ENCODE data around the gene TIMMDC1. TPM values are rescaled to one million over a fixed set of nuclear protein-coding genes. Genes with fewer than 3 reads are reported as not detected.
A peak's percentile ranks its signal among the peaks of the same experiment; 100 is the strongest.

TIMMDC1 gene
- total and polyA plus RNA-seq, 8 donors: 26.3 to 165 (median 64.6) TPM

DNA sequence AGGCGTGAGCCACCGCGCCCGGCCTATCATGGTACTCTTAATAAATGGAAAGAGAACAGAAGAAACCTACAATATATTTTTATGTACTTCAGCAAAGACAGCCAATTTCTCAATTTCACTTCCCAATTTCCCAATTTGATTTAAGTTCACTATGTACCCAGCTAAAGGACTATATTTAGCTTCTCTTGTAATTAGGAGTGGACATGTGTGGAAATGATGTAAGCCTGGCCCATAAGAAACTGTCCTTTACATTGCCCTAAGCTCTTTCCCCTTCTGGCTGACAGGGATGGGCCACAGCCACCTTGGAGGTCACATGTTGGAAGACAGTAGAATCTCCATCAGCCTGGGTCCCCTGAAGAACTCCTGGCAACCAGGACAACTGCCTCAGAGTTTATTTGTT lies 41.1 kb upstream of the TIMMDC1 start:
- Histone ChIP-seq H3K27me3 (no peaks in the 10 kb centered on the region), H3K9me3 (no peaks in the 10 kb centered on the region), H3K4me1 (peaks cover 3 to 61% (median 44%) of the 10 kb centered on the region in 4 donors), H3K27ac (peak overlapping the region in 1 of 5 donors; percentile 36), H3K4me3 (no peak overlapping the region), H3K36me3 (peaks cover 35 to 97% (median 96%) of the 10 kb centered on the region in 4 donors)
- 70 to 99% (median 88%) methylated on average over 4 of the region's 4 CpGs for WGBS, 5 donors
- no peak for DNase-seq
- intact Hi-C loops (cut with DNase I; ENCODE audit: low total_unique reads): no loop called here
- TF ChIP-seq, protein P1, sequence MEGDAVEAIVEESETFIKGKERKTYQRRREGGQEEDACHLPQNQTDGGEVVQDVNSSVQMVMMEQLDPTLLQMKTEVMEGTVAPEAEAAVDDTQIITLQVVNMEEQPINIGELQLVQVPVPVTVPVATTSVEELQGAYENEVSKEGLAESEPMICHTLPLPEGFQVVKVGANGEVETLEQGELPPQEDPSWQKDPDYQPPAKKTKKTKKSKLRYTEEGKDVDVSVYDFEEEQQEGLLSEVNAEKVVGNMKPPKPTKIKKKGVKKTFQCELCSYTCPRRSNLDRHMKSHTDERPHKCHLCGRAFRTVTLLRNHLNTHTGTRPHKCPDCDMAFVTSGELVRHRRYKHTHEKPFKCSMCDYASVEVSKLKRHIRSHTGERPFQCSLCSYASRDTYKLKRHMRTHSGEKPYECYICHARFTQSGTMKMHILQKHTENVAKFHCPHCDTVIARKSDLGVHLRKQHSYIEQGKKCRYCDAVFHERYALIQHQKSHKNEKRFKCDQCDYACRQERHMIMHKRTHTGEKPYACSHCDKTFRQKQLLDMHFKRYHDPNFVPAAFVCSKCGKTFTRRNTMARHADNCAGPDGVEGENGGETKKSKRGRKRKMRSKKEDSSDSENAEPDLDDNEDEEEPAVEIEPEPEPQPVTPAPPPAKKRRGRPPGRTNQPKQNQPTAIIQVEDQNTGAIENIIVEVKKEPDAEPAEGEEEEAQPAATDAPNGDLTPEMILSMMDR (IDR thresholded peaks at IDR 0.05): no peak
- no peak for TF ChIP-seq POLR2A (IDR thresholded peaks at IDR 0.05)
- TF ChIP-seq EP300 (IDR thresholded peaks at IDR 0.05): no peak
- TF ChIP-seq POLR2AphosphoS5 (IDR thresholded peaks at IDR 0.05): no peak

GRCh38 chr3:119463171-119464169 lies 34.9 kb upstream of the TIMMDC1 start, which contains the start of gene TMEM39A:
Gene TMEM39A (minus strand): TSS chr3:119463615. CDS start chr3:119462074, 1,541 bp downstream.
- TF ChIP-seq POLR2AphosphoS5 (IDR thresholded peaks at IDR 0.05) (peak; percentile 97 to 99 (median 98)), EP300 (IDR thresholded peaks at IDR 0.05) (no peak), POLR2A (IDR thresholded peaks at IDR 0.05) (peak in 2 of 4 donors; percentile 68 to 80)
- TF ChIP-seq, protein P1 (IDR thresholded peaks at IDR 0.05): peak in 4 of 7 experiments; percentile 14 to 50 (median 24)
- Histone ChIP-seq H3K36me3 (peaks cover 10 to 35% (median 33%) of the 10 kb centered on the region in 4 donors), H3K27ac (peak within 1 kb of the TSS; percentile 85 to 94 (median 90)), H3K9me3 (no peaks in the 10 kb centered on the region), H3K27me3 (no peaks in the 10 kb centered on the region), H3K4me1 (peaks cover 11 to 58% (median 42%) of the 10 kb centered on the region in 4 donors), H3K4me3 (peak within 1 kb of the TSS; percentile 85 to 98 (median 96))
- DNase-seq: peak; percentile 100
- 3 to 11% (median 4%) methylated on average over 19 to 51 of the region's 51 CpGs for WGBS, 5 donors
- intact Hi-C loops (cut with DNase I; ENCODE audit: low total_unique reads): no loop called here

GRCh38 chr3:119468041-119468440 lies 30.3 kb upstream of the TIMMDC1 start:
- Histone ChIP-seq H3K36me3 (peaks cover 8 to 23% (median 20%) of the 10 kb centered on the region in 4 donors), H3K27me3 (no peaks in the 10 kb centered on the region), H3K4me1 (peaks cover 17 to 37% (median 32%) of the 10 kb centered on the region in 4 donors), H3K27ac (peak overlapping the region in 4 of 5 donors; percentile 78 to 88 (median 82)), H3K4me3 (peak overlapping the region in 2 of 4 donors; percentile 83 to 99), H3K9me3 (no peaks in the 10 kb centered on the region)
- 77 to 96% (median 91%) methylated on average over 2 of the region's 2 CpGs for WGBS, 5 donors
- intact Hi-C loops (cut with DNase I; ENCODE audit: low total_unique reads): no loop called here
- no peak for DNase-seq
- TF ChIP-seq, protein P1 (IDR thresholded peaks at IDR 0.05): no peak
- TF ChIP-seq POLR2AphosphoS5 (IDR thresholded peaks at IDR 0.05): no peak
- no peak for TF ChIP-seq EP300 (IDR thresholded peaks at IDR 0.05)
- TF ChIP-seq POLR2A (IDR thresholded peaks at IDR 0.05): no peak

DNA sequence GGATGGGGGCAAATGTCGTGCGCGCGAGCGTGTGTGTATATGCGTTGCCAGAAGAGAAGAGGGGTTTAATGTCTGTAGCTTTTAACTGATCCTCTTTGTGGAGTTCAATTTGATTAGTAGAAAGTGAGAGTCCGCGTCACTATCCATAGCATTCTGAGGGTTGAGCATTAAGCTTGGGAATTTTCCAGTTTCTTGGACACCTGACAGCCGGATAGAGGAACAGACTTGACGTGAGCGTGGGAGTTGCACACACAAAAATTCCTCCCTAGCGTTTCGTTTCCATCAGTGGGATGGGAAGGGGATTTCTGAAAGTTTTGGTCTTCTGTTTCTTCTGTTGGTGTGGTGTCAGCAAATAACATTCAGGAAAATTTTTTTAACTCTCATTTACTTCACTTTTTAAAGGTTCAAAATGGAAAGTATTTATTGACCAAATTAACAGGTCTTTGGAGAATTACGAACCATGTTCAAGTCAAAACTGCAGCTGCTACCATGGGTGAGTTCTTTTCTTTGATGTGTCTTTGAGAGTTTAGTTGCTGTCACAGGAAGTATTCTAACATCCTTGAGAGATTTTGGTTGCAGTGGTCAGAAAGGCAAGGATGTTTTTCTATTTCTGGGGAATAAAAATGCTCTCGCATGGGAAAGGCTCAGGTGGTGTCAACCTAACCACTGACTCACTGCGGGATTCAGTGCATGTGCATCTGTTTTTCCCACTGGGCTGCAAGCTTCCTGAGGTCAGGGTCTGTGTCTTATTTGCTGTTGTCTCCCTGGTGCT lies 28.7 kb upstream of the TIMMDC1 start:
- H3K27ac ChIP-seq: peak overlapping the region; percentile 76 to 88 (median 78)
- no peak for TF ChIP-seq POLR2AphosphoS5 (IDR thresholded peaks at IDR 0.05)
- TF ChIP-seq EP300 (IDR thresholded peaks at IDR 0.05): no peak
- no peak for TF ChIP-seq POLR2A (IDR thresholded peaks at IDR 0.05)
- TF ChIP-seq, protein P1 (IDR thresholded peaks at IDR 0.05): no peak
- peaks cover 13 to 35% (median 34%) of the 10 kb centered on the region in 4 donors for H3K36me3 ChIP-seq
- H3K4me3 ChIP-seq: peak overlapping the region; percentile 83 to 99 (median 94)
- H3K27me3 ChIP-seq: no peaks in the 10 kb centered on the region
- no peaks in the 10 kb centered on the region for H3K9me3 ChIP-seq
- WGBS, 5 donors: 10 to 16% (median 15%) methylated on average over 16 of the region's 16 CpGs
- intact Hi-C loops (cut with DNase I; ENCODE audit: low total_unique reads): no loop called here
- H3K4me1 ChIP-seq: peaks cover 17 to 30% (median 25%) of the 10 kb centered on the region in 4 donors
- peak in 1 of 2 donors; percentile 3 for DNase-seq

Data from stomach (tissue), 9 donors.